SK-N-SH (cell line): ENCODE measurements around the gene FRMD1. TPM values are rescaled to one million over a fixed set of nuclear protein-coding genes. Genes with fewer than 3 reads are reported as not detected.

Experiments
- CTCF ChIA-PET: fragments of 300-600, 350-600 bp; formaldehyde crosslinking; extraction: SDS; loops from one replicate; lab custom pipeline; 2021; lab: Yijun Ruan, JAX
- POLR2A ChIA-PET: fragments of 350-600 bp; sonication (Branson Sonifier 250); formaldehyde crosslinking; extraction: SDS; loops from one replicate; lab custom pipeline; 2020; ENCODE audit warnings: antibody characterized with exemption, inconsistent platforms; lab: Yijun Ruan, JAX
- DNase-seq: peaks from one replicate; pipeline ENCODE4 v3.0.0; 2012
- H2AFZ ChIP-seq: fragments of 200-600 bp; sonication (generic); 2 replicates; pipeline ENCODE4 v1.8.1; 2016; ENCODE audit warnings: antibody characterized with exemption, mild to moderate bottlenecking, low read depth
- H3F3A ChIP-seq: fragments of 200-600 bp; sonication (generic); replicated peaks from 2 replicates; pipeline ENCODE3; 2016; ENCODE audit warnings: antibody characterized with exemption, mild to moderate bottlenecking; ENCODE audit not compliant: insufficient read depth
- H3K27ac ChIP-seq, 2 experiments: fragments of 200-500 bp in 1 of 2; fragments of 200-600 bp in 1 of 2; sonication (Bioruptor generic) in 1 of 2; sonication (generic), shearing (Covaris generic) in 1 of 2; 2 replicates each; pipeline versions ENCODE4 v1.5.1 to v1.6.1; 2014 to 2016; ENCODE audit warnings: low read depth in 2 of 2, inconsistent platforms in 1 of 2, low read length in 1 of 2, mild to moderate bottlenecking in 1 of 2, mixed read lengths in 1 of 2
- H3K27me3 ChIP-seq: fragments of 200-600 bp; sonication (generic), shearing (Covaris generic); 2 replicates; pipeline ENCODE4 v1.6.1; 2016; ENCODE audit warnings: mixed run types; ENCODE audit not compliant: insufficient read depth
- H3K36me3 ChIP-seq, 2 experiments: fragments of 200-500 bp in 1 of 2; fragments of 200-600 bp in 1 of 2; sonication (Bioruptor generic) in 1 of 2; sonication (generic) in 1 of 2; replicated peaks in 1 of 2; 2 replicates each; pipeline versions ENCODE3 to v1.5.1; 2014 to 2016; ENCODE audit warnings: low read length in 1 of 2, mild to moderate bottlenecking in 1 of 2; ENCODE audit not compliant: insufficient read depth in 2 of 2, control insufficient read depth in 1 of 2
- H3K4me1 ChIP-seq, 2 experiments: fragments of 200-500 bp in 1 of 2; fragments of 200-600 bp in 1 of 2; sonication (Bioruptor generic) in 1 of 2; sonication (generic), shearing (Covaris generic) in 1 of 2; 2 replicates each; pipeline versions ENCODE4 v1.5.1 to v1.6.1; 2014 to 2016; ENCODE audit warnings: low read depth in 1 of 2, low read length in 1 of 2, mixed run types in 1 of 2; ENCODE audit not compliant: insufficient read depth in 2 of 2, control insufficient read depth in 1 of 2
- H3K4me2 ChIP-seq: fragments of 200-600 bp; sonication (generic), shearing (Covaris generic); 2 replicates; pipeline ENCODE4 v1.6.1; 2017; ENCODE audit warnings: mixed run types
- H3K4me3 ChIP-seq, 2 experiments: fragments of 200-500 bp in 1 of 2; fragments of 200-600 bp in 1 of 2; sonication (Bioruptor generic) in 1 of 2; sonication (generic), shearing (Covaris generic) in 1 of 2; 2 replicates each; pipeline versions ENCODE4 v1.5.1 to v1.8.1; 2014 to 2016; ENCODE audit warnings: low read depth in 2 of 2, inconsistent platforms in 1 of 2, low read length in 1 of 2, mild to moderate bottlenecking in 1 of 2, mixed read lengths in 1 of 2, moderate library complexity in 1 of 2
- H3K79me2 ChIP-seq: fragments of 200-600 bp; sonication (generic); 2 replicates; pipeline ENCODE4 v1.8.1; 2017; ENCODE audit warnings: mild to moderate bottlenecking; ENCODE audit not compliant: insufficient read depth
- H3K9ac ChIP-seq: fragments of 200-600 bp; sonication (generic); 2 replicates; pipeline ENCODE4 v1.6.1; 2017; ENCODE audit warnings: mixed run types
- H3K9me2 ChIP-seq: fragments of 200-600 bp; sonication (generic); 2 replicates; pipeline ENCODE4 v1.6.1; 2017; ENCODE audit warnings: mixed run types
- H3K9me3 ChIP-seq: fragments of 200-600 bp; sonication (generic); 2 replicates; pipeline ENCODE4 v1.6.1; 2017; ENCODE audit warnings: mixed run types, mild to moderate bottlenecking, moderate library complexity
- H4K20me1 ChIP-seq: fragments of 200-600 bp; sonication (generic); 2 replicates; pipeline ENCODE4 v1.6.1; 2017; ENCODE audit warnings: mild to moderate bottlenecking, mixed run types; ENCODE audit not compliant: insufficient read depth
- CHD2 ChIP-seq: fragments of 150-350 bp; IDR thresholded peaks from 2 replicates; pipeline ENCODE4 v1.6.1; 2018; ENCODE audit warnings: low read length; ENCODE audit not compliant: partially characterized antibody
- EP300 ChIP-seq, 2 experiments: IDR thresholded peaks; 2 replicates each; pipeline versions ENCODE4 v1.4.0 to v1.6.1; 2012; ENCODE audit warnings: borderline replicate concordance in 1 of 2, low read depth in 1 of 2, low read length in 1 of 2
- EZH2phosphoT487 ChIP-seq: fragments of 200-600 bp; sonication (generic); IDR thresholded peaks from 2 replicates; pipeline ENCODE4 v1.6.1; 2017; ENCODE audit warnings: low read depth, mixed run types, mild to moderate bottlenecking, antibody characterized with exemption, moderate library complexity, borderline replicate concordance
- GABPA ChIP-seq: IDR thresholded peaks from 2 replicates; pipeline ENCODE4 v1.4.0; 2012; ENCODE audit warnings: low read depth, mild to moderate bottlenecking
- GATA2 ChIP-seq: sonication (generic); formaldehyde crosslinking; IDR thresholded peaks from 2 replicates; pipeline ENCODE4 v1.5.0; 2020; ENCODE audit warnings: mild to moderate bottlenecking, missing genetic modification reagents
- MEF2A ChIP-seq: IDR thresholded peaks from 2 replicates; pipeline ENCODE4 v1.4.0; 2012; ENCODE audit warnings: low read depth, borderline replicate concordance
- MXI1 ChIP-seq: IDR thresholded peaks from 2 replicates; pipeline ENCODE4 v1.6.1; 2012; ENCODE audit warnings: mild to moderate bottlenecking, low read depth, low read length, improper control_type of control experiment
- POLR2AphosphoS5 ChIP-seq: IDR thresholded peaks from 2 replicates; pipeline ENCODE4 v1.6.1; 2012; ENCODE audit warnings: low read depth, low read length
- RAD21 ChIP-seq: IDR thresholded peaks from 2 replicates; pipeline ENCODE4 v1.6.1; 2012; ENCODE audit warnings: mild to moderate bottlenecking, low read length
- RCOR1 ChIP-seq: fragments of 150-350 bp; IDR thresholded peaks from 2 replicates; pipeline ENCODE4 v1.6.1; 2017; ENCODE audit warnings: antibody characterized with exemption, low read length
- RXRA ChIP-seq: IDR thresholded peaks from 2 replicates; pipeline ENCODE4 v1.4.0; 2012; ENCODE audit warnings: low read depth, mild to moderate bottlenecking, borderline replicate concordance
- SIN3A ChIP-seq: IDR thresholded peaks from 2 replicates; pipeline ENCODE4 v1.6.1; 2012; ENCODE audit warnings: low read depth, mild to moderate bottlenecking, low read length, moderate library complexity, borderline replicate concordance
- SMC3 ChIP-seq: IDR thresholded peaks from 2 replicates; pipeline ENCODE4 v1.6.1; 2012; ENCODE audit warnings: low read depth, low read length, improper control_type of control experiment
- TCF12 ChIP-seq: IDR thresholded peaks from 2 replicates; pipeline ENCODE4 v1.4.0; 2012
- WGBS: methylation state at CpG from one replicate; pipeline ENCODE4 v1.1.6; 2017; ENCODE audit warnings: low lambda C conversion rate; 5-methylcytosine and 5-hydroxymethylcytosine counted together
- polyA plus RNA-seq, 3 experiments: library from polyadenylated mRNA; depleted of rRNA; stranded (reverse); fragments of >200 nt; gene quantifications; 2 replicates each; pipeline ENCODE4 v1.2.3, GENCODE V29; 2012
- TF ChIP-seq, protein P1 (sequence below): fragments of 200-600 bp; sonication (generic); IDR thresholded peaks from 2 replicates; pipeline ENCODE4 v1.6.1; 2017; ENCODE audit warnings: antibody characterized with exemption, mild to moderate bottlenecking, moderate library complexity
- TF ChIP-seq, protein P2 (sequence below): fragments of 150-350 bp; IDR thresholded peaks from 2 replicates; pipeline ENCODE4 v1.6.1; 2017; ENCODE audit warnings: antibody characterized with exemption, low read length, low read depth, borderline replicate concordance
- TF ChIP-seq, protein P3 (sequence below): IDR thresholded peaks from 2 replicates; pipeline ENCODE4 v1.4.0; 2012; ENCODE audit warnings: low read depth

Gene FRMD1
- polyA plus RNA-seq, 1 of the 3 experiments (the other 2 are of a cell fraction) = not detected

DNA sequence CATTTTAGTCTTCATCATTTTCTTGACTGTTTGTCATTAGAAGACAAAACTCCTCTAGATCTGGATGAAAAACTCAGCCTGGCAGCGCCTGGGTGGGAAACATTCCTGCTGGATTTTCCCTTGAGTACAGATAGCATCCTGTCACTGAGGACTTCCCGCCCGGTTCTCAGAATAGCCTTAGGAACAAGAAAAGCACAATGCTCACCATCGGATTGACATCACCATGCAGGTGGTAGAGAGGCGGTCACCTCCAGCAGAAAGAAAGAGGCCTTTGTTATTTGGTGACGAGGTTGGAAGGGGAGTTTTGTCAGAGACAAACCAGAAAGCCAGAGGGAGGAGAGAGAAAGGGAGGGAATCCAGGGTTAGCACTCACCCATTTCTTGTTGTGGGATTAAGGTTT lies 41.8 kb downstream of the FRMD1 start:
- no peaks in the 10 kb centered on the region for H3K79me2 ChIP-seq
- H3K9ac ChIP-seq = no peak overlapping the region
- H3K4me2 ChIP-seq = no peak overlapping the region
- H3K27me3 ChIP-seq = no peaks in the 10 kb centered on the region
- no peaks in the 10 kb centered on the region for H3K9me3 ChIP-seq
- ChIA-PET CTCF (interaction anchor here (0.7 kb wide), 1 partner anchor 10 kb away, joined by 3 read pairs; no protein-coding TSS in a partner anchor), POLR2A (no interaction called here)
- no peaks in the 10 kb centered on the region for H4K20me1 ChIP-seq
- DNase-seq = no peak
- no peak overlapping the region for H3K4me3 ChIP-seq
- no peak overlapping the region for H3K27ac ChIP-seq
- TF ChIP-seq POLR2AphosphoS5 (no peak), CHD2 (no peak), MEF2A (no peak), GATA2 (CRISPR knock-in tag) (no peak), EP300 (IDR thresholded peaks at IDR 0.05; ENCODE audit: borderline replicate concordance in 1 of 2, low read depth in 1 of 2, low read length in 1 of 2) (no peak), MXI1 (no peak), TCF12 (no peak), RCOR1 (no peak), RAD21 (no peak), SIN3A (no peak), RXRA (no peak), EZH2phosphoT487 (no peak), SMC3 (no peak), GABPA (no peak)
- TF ChIP-seq, protein P1, sequence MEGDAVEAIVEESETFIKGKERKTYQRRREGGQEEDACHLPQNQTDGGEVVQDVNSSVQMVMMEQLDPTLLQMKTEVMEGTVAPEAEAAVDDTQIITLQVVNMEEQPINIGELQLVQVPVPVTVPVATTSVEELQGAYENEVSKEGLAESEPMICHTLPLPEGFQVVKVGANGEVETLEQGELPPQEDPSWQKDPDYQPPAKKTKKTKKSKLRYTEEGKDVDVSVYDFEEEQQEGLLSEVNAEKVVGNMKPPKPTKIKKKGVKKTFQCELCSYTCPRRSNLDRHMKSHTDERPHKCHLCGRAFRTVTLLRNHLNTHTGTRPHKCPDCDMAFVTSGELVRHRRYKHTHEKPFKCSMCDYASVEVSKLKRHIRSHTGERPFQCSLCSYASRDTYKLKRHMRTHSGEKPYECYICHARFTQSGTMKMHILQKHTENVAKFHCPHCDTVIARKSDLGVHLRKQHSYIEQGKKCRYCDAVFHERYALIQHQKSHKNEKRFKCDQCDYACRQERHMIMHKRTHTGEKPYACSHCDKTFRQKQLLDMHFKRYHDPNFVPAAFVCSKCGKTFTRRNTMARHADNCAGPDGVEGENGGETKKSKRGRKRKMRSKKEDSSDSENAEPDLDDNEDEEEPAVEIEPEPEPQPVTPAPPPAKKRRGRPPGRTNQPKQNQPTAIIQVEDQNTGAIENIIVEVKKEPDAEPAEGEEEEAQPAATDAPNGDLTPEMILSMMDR = no peak
- TF ChIP-seq, protein P2, sequence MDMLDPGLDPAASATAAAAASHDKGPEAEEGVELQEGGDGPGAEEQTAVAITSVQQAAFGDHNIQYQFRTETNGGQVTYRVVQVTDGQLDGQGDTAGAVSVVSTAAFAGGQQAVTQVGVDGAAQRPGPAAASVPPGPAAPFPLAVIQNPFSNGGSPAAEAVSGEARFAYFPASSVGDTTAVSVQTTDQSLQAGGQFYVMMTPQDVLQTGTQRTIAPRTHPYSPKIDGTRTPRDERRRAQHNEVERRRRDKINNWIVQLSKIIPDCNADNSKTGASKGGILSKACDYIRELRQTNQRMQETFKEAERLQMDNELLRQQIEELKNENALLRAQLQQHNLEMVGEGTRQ = no peak
- TF ChIP-seq, protein P3, sequence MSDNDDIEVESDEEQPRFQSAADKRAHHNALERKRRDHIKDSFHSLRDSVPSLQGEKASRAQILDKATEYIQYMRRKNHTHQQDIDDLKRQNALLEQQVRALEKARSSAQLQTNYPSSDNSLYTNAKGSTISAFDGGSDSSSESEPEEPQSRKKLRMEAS = no peak
- peaks cover 6 to 12% of the 10 kb centered on the region in 2 experiments; a peak in 2 of 4 replicates for H3K4me1 ChIP-seq
- H3K36me3 ChIP-seq = no peaks in the 10 kb centered on the region
- H2AFZ ChIP-seq = no peak overlapping the region
- no peaks in the 10 kb centered on the region for H3F3A ChIP-seq
- WGBS = 71% methylated on average over 6 of the region's 6 CpGs
- H3K9me2 ChIP-seq = no peaks in the 10 kb centered on the region
